Prostate gland (tissue), 2 donors: ENCODE results near the gene UGT1A3.

Experiments used
- CTCF ChIP-seq, 4 experiments: fragments of 200-600 bp in 2 of 4; fragments of 450-650 bp in 2 of 4; sonication (generic) in 2 of 4; IDR thresholded peaks; 1 replicate in 3 of 4; 2 replicates in 1 of 4; pipeline ENCODE4 v1.5.1; 2016 to 2019; ENCODE audit warnings: antibody characterized with exemption in 4 of 4, mild to moderate bottlenecking in 2 of 4, moderate library complexity in 2 of 4
- POLR2AphosphoS5 ChIP-seq: sonication (generic); formaldehyde crosslinking; IDR thresholded peaks from one replicate; pipeline ENCODE4 v1.6.1; 2017; ENCODE audit warnings: antibody characterized with exemption

GRCh38 chr2:233798335-233799086, 69.7 kb downstream of the UGT1A3 start:
- TF ChIP-seq CTCF (IDR thresholded peaks at IDR 0.05) (no peak), POLR2AphosphoS5 (no peak)
